ENCODE data around the gene NKX3-2.

NKX3-2 gene

DNA sequence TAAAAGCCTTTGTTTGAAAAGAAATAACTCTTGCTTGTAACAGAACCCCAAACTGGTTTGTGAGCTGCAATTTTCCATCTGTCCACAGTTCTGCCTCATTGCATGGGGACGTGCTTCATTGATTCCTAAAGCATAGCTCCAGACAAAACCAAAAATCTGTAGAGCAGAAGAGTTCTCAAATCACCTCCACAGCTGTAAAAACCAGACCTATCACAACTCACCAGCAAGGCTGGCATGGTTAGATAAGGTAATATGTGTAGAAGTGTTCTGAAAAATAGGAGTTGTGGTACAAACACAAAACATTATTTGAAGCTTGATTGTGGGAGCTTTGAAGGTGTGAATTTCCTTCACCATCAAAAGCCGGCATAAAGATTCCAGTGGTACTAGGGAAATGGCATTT, 47.7 kb downstream of the NKX3-2 start:
- DNase-seq = no peak

DNA sequence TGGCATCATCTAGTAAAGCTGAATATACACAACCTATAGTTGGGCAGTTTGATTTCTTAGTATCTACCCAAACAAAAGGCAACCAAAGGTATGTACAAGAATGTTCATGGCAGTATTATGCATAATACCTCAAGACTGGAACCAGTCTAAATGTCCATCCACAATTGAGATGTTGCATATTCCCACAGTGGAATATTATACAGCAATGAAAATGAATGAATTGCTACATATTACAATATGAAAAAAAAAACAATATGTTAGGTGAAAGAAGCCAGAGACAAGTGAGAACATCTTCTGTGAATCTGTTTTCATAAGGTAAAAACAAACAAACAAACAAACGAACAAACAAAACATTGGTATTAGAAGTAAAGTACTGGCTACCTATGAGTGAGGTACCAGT, 48.6 kb downstream of the NKX3-2 start:
- DNase-seq = no peak

DNA sequence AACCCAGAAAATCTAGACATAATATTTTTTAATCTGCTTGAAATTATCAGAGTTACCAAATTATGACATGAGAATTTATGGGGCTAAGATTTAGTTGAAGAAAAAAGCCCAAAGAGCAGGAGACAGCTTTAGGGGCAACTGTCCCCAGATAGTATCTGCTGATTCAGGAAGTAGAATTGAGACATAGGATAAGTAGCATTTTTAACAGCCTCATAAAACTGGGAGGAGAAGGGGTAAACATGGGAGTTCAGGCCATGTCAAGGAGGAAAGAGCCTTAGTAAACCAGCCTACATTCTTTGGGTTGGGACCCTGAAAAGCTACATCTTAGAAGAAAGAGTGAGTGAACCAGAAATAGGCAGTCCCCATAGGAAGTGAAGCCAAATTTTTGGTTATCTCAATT, 50.5 kb downstream of the NKX3-2 start:
- no peak for DNase-seq

DNA sequence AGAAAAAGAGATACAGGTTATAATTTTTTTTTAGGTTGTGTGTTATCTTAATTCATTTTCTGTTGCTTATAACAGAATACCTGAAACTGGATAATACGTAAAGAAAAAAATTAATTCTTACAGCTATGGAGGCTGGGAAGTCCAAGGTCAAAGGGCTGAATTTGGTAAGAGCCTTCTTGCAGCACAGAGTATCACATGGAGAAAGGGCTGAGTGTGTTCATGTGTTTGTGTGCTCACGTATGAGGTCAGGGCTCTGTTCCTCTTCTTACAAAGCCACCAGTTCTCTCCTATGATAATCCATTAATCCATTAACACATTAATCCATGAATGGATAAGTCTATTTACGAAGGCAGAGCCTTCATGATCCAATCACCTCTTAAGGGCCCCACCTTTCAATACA, 51.6 kb downstream of the NKX3-2 start:
- no peak for DNase-seq
